Duodenal mucosa (tissue), 2 donors: Measurements from ENCODE around the gene GNG7.
A peak's percentile ranks its signal among the peaks of the same experiment; 100 is the strongest.
"Not testable (repeated sequence)": the region's sequence is repeated elsewhere in the genome, so short reads cannot be mapped to it uniquely, and the experiment has no call there.

ENCODE experiments used
- H3K27ac ChIP-seq: one replicate; pipeline ENCODE4 v1.7.0; 2013; ENCODE audit warnings: low read depth, low read length
- H3K27me3 ChIP-seq, 2 donors: one replicate each; pipeline ENCODE4 v1.7.0; 2013; ENCODE audit warnings: low read length in 2 of 2, control low read depth in 1 of 2; ENCODE audit not compliant: insufficient read depth in 2 of 2, control insufficient read depth in 1 of 2
- H3K36me3 ChIP-seq, 2 donors: one replicate each; pipeline ENCODE4 v1.7.0; 2013; ENCODE audit warnings: low read length in 2 of 2, control low read depth in 1 of 2; ENCODE audit not compliant: insufficient read depth in 2 of 2, control insufficient read depth in 1 of 2
- H3K4me1 ChIP-seq, 2 donors: one replicate each; pipeline ENCODE4 v1.7.0; 2013; ENCODE audit warnings: low read length in 2 of 2, control low read depth in 1 of 2; ENCODE audit not compliant: insufficient read depth in 2 of 2, control insufficient read depth in 1 of 2
- H3K4me3 ChIP-seq, 2 donors: one replicate each; pipeline ENCODE4 v1.7.0; 2013; ENCODE audit warnings: low read length in 2 of 2, low read depth in 1 of 2
- H3K9ac ChIP-seq, 2 donors: one replicate each; pipeline ENCODE4 v1.7.0; 2013; ENCODE audit warnings: low read length in 2 of 2, low read depth in 1 of 2
- H3K9me3 ChIP-seq, 2 donors: one replicate each; pipeline ENCODE4 v1.7.0; 2013; ENCODE audit warnings: low read length in 2 of 2, control low read depth in 1 of 2; ENCODE audit not compliant: control insufficient read depth in 1 of 2

Gene GNG7

DNA sequence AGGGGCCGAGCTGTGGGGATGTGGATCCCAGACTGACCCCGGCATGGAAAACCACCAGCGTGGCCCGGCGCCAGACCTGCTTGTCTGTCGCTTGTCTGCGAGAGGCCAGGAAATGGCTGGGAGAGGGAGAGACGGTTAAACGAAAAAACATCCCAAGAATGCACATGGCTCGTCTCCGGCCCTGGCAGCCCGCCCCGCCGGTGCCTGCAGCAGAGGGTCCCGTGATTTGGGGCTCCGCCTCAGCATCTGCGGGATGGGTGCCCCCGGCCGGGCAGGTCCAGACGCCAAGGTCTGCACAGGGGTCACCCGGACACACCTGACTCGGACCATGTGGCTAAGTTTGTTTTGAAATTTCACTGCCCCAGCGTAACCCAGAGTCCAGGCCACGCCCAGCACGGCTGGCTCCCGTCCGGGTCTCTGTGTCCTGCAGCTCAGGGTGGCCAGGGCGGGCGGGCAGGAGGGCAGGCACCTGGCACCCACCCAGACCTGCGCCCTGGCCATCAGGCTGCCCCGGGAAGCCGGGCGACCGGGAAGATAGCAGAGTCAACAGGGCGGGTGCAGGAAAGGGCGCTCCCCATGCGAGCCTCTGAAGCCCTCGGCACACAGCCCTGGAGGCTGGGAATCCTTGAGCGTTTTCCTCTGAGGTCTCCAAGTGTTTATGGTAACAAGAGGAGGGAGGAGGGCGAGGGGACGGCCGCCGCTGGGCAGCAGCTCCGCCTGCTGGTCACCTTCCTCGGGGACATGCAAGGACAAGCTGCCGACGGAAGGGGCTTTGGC is 123.4 kb downstream of the GNG7 start:
- Histone ChIP-seq H3K27me3 (no peaks in the 10 kb centered on the region), H3K4me3 (peak overlapping the region; percentile 50 to 61), H3K36me3 (no peaks in the 10 kb centered on the region), H3K4me1 (peaks cover 18 to 20% of the 10 kb centered on the region in 2 donors), H3K9me3 (no peaks in the 10 kb centered on the region), H3K9ac (peak overlapping the region; percentile 39 to 47), H3K27ac (peak overlapping the region; percentile 66)

DNA sequence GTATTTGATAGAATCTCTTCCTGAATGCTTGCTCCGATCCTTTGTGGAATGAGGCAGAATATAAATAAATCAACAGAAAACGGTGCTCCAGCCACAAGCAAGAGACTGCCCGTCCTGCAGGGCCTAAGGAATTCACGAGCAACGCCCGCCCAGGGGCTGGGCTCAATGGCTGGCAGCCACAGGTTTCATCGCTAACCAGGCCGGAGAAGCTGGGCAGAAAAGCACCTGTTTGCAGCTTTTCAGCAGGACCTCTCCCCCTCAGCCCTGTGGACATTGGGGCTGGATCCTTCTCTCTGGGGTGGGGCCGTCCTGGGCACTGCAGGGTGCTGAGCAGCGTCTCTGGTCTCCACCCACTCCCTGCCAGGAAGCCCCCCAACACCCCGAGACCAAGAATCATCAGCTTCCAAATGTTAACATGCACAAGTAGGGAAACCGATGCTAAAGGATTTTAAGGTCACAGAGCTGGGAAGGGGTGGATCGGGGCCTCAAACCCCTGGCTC is 124.1 kb downstream of the GNG7 start:
- Histone ChIP-seq H3K9ac (peak overlapping the region; percentile 11 to 47), H3K9me3 (no peaks in the 10 kb centered on the region), H3K4me3 (peak overlapping the region; percentile 50 to 61), H3K4me1 (peaks cover 18 to 20% of the 10 kb centered on the region in 2 donors), H3K36me3 (no peaks in the 10 kb centered on the region), H3K27ac (peak overlapping the region; percentile 66), H3K27me3 (no peaks in the 10 kb centered on the region)

- Histone ChIP-seq H3K4me3 (no peak overlapping the region), H3K27ac (no peak overlapping the region), H3K4me1 (peaks cover 18 to 20% of the 10 kb centered on the region in 2 donors), H3K9me3 (no peaks in the 10 kb centered on the region), H3K9ac (no peak overlapping the region), H3K27me3 (no peaks in the 10 kb centered on the region), H3K36me3 (no peaks in the 10 kb centered on the region)
Measured at GRCh38 chr19:2577722-2578335, 124.7 kb downstream of the GNG7 start.

DNA sequence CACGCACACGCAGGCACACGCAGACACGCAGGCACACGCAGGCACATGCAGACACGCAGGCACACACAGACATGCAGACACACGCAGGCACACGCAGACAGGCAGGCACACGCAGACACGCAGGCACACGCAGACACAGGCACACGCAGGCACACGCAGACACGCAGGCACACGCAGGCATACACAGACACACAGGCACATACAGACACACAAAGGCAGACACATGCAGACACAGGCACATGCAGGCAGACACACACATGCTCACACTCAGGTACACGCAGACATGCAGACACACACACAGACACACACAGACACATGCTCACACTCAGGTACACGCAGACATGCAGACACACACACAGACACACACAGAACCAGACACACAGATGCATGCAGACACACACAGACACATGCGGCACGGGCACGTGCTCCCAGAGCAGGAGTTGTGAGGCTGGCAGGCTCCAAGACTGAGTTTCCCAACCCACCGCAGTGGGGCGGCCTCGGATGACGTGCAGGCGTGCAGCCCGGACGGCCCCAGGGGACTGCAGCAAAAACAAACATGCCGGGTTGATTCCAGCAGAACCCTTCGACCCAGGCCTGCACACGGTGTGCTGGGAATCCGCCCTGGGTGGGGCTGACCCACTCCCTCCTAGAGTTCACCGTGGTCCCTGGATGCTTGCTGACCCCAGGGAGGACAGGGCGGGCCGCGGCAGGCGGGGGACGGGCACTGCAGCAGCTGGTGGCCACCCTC is 126.6 kb downstream of the GNG7 start:
- Histone ChIP-seq H3K9me3 (no peaks in the 10 kb centered on the region), H3K4me3 (no peak overlapping the region), H3K9ac (no peak overlapping the region), H3K27ac (no peak overlapping the region), H3K27me3 (no peaks in the 10 kb centered on the region), H3K36me3 (no peaks in the 10 kb centered on the region), H3K4me1 (peaks cover 18 to 20% of the 10 kb centered on the region in 2 donors)

- Histone ChIP-seq H3K4me3 (no peak overlapping the region), H3K4me1 (peaks cover 18 to 20% of the 10 kb centered on the region in 2 donors), H3K27me3 (no peaks in the 10 kb centered on the region), H3K9ac (no peak overlapping the region), H3K9me3 (no peaks in the 10 kb centered on the region), H3K36me3 (no peaks in the 10 kb centered on the region), H3K27ac (no peak overlapping the region)
Measured at GRCh38 chr19:2574971-2575630, 127.4 kb downstream of the GNG7 start.

GRCh38 chr19:2574478-2574931 is 128.0 kb downstream of the GNG7 start:
- Histone ChIP-seq H3K9ac (no peak overlapping the region), H3K9me3 (no peaks in the 10 kb centered on the region), H3K36me3 (no peaks in the 10 kb centered on the region), H3K27me3 (no peaks in the 10 kb centered on the region), H3K4me3 (no peak overlapping the region), H3K4me1 (peaks cover 14% of the 10 kb centered on the region in 2 donors), H3K27ac (no peak overlapping the region)

DNA sequence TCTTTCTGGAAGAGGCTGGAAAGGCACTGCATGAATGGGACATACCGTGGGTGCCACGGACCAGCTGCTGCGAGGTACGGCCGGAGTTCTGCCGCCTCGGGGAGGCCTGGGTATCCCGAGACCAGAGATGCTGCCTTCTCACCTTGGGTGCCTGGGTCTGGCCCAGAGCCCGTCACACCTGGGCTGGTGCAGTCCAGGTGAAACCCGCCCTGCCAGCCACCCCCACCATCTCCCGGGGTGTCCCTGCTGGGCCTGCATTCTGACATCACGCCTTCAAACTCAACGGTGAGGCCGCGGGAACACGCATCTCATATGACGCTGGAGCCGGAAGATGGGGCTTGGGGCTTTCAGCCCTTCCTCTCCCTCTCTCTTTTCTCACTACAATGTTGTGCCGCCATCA is 128.6 kb downstream of the GNG7 start:
- Histone ChIP-seq H3K9me3 (no peaks in the 10 kb centered on the region), H3K27me3 (no peaks in the 10 kb centered on the region), H3K9ac (no peak overlapping the region), H3K4me1 (peaks cover 9 to 13% of the 10 kb centered on the region in 2 donors), H3K27ac (no peak overlapping the region), H3K4me3 (no peak overlapping the region), H3K36me3 (no peaks in the 10 kb centered on the region)

- H3K27ac ChIP-seq, H3K9me3 ChIP-seq, H3K9ac ChIP-seq, H3K36me3 ChIP-seq, H3K4me3 ChIP-seq, H3K27me3 ChIP-seq: not testable (repeated sequence)
- H3K4me1 ChIP-seq: peaks cover 1 to 10% of the 10 kb centered on the region in 2 donors
Measured at GRCh38 chr19:2572152-2572551, 130.3 kb downstream of the GNG7 start.

GRCh38 chr19:2569596-2570465 is 132.7 kb downstream of the GNG7 start:
- H3K27me3 ChIP-seq: no peaks in the 10 kb centered on the region
- H3K36me3 ChIP-seq: no peaks in the 10 kb centered on the region
- H3K4me3 ChIP-seq: no peak overlapping the region
- H3K27ac ChIP-seq: no peak overlapping the region
- H3K9ac ChIP-seq: no peak overlapping the region
- no peaks in the 10 kb centered on the region for H3K9me3 ChIP-seq
- H3K4me1 ChIP-seq: peaks cover 0 to 12% of the 10 kb centered on the region in 2 donors
